Measurements from ENCODE around the gene TRIM27. TPM values are rescaled to one million over a fixed set of nuclear protein-coding genes. Genes with fewer than 3 reads are reported as not detected.
A peak's percentile ranks its signal among the peaks of the same experiment; 100 is the strongest.
"Not testable (repeated sequence)": the region's sequence is repeated elsewhere in the genome, so short reads cannot be mapped to it uniquely, and the experiment has no call there.

TRIM27 gene
- total RNA-seq, 1 experiment from 2014 or later, result 89.5 TPM

- peak; percentile 84 for DNase-seq (ENCODE audit: low read depth)
These were observed 20.0 kb upstream of the TRIM27 start for GRCh38 chr6:28943557-28944411.

- DNase-seq (ENCODE audit: low read depth), result no peak
These were observed 19.4 kb upstream of the TRIM27 start for GRCh38 chr6:28943223-28943556.

GRCh38 chr6:28941684-28942448 lies 18.1 kb upstream of the TRIM27 start:
- peak; percentile 86 for DNase-seq (ENCODE audit: low read depth)

- peak; percentile 86 for DNase-seq (ENCODE audit: low read depth)
These were observed 17.3 kb upstream of the TRIM27 start for GRCh38 chr6:28940858-28941683.

GRCh38 chr6:28940294-28940857 lies 16.6 kb upstream of the TRIM27 start:
- peak; percentile 63 for DNase-seq (ENCODE audit: low read depth)

- DNase-seq (ENCODE audit: low read depth), result no peak
These were observed 9.3 kb upstream of the TRIM27 start for GRCh38 chr6:28933069-28933468.

GRCh38 chr6:28929887-28930620 lies 6.3 kb upstream of the TRIM27 start:
- DNase-seq (ENCODE audit: low read depth), result no peak

GRCh38 chr6:28929339-28929738 lies 5.6 kb upstream of the TRIM27 start:
- DNase-seq (ENCODE audit: low read depth), result not testable (repeated sequence)

GRCh38 chr6:28927846-28928245 lies 4.1 kb upstream of the TRIM27 start:
- no peak for DNase-seq (ENCODE audit: low read depth)

- peak; percentile 48 for DNase-seq (ENCODE audit: low read depth)
These were observed 916 bp downstream of the TRIM27 start for GRCh38 chr6:28922821-28923317.

- peak; percentile 71 for DNase-seq (ENCODE audit: low read depth)
These were observed 1.6 kb downstream of the TRIM27 start for GRCh38 chr6:28922004-28922820.

GRCh38 chr6:28920281-28920680 lies 3.5 kb downstream of the TRIM27 start:
- DNase-seq (ENCODE audit: low read depth), result no peak

- no peak for DNase-seq (ENCODE audit: low read depth)
These were observed 8.8 kb downstream of the TRIM27 start for GRCh38 chr6:28914941-28915340.

GRCh38 chr6:28910901-28911690 lies 12.7 kb downstream of the TRIM27 start:
- DNase-seq (ENCODE audit: low read depth), result no peak

- DNase-seq (ENCODE audit: low read depth), result no peak
These were observed 16.4 kb downstream of the TRIM27 start for GRCh38 chr6:28907394-28907793.

GRCh38 chr6:28906669-28907068 lies 17.1 kb downstream of the TRIM27 start:
- no peak for DNase-seq (ENCODE audit: low read depth)

- no peak for DNase-seq (ENCODE audit: low read depth)
These were observed 20.1 kb downstream of the TRIM27 start for GRCh38 chr6:28903686-28904085.

GRCh38 chr6:28901831-28902230 lies 22.0 kb downstream of the TRIM27 start:
- no peak for DNase-seq (ENCODE audit: low read depth)

Data from HT1080 (cell line).